Esophagus (tissue), 2 donors: Measurements from ENCODE around the gene RIPOR3. TPM values are rescaled to one million over a fixed set of nuclear protein-coding genes. Genes with fewer than 3 reads are reported as not detected.

Experiments used
- H3K27ac ChIP-seq, 2 donors: one replicate each; pipeline ENCODE4 v1.5.1; 2013; ENCODE audit warnings: low read depth in 2 of 2, mild to moderate bottlenecking in 2 of 2, inconsistent platforms in 1 of 2, low read length in 1 of 2, moderate library complexity in 1 of 2
- H3K27me3 ChIP-seq, 2 donors: one replicate each; pipeline ENCODE4 v1.6.1; 2013; ENCODE audit warnings: low read length in 2 of 2, control low read depth in 1 of 2, mild to moderate bottlenecking in 1 of 2; ENCODE audit not compliant: insufficient read depth in 2 of 2, control insufficient read depth in 1 of 2
- H3K36me3 ChIP-seq, 2 donors: one replicate each; pipeline ENCODE4 v1.6.1; 2013; ENCODE audit warnings: low read length in 1 of 2; ENCODE audit not compliant: control insufficient read depth in 2 of 2, insufficient read depth in 2 of 2
- H3K4me1 ChIP-seq, 2 donors: one replicate each; pipeline ENCODE4 v1.6.1; 2013; ENCODE audit warnings: low read length in 1 of 2; ENCODE audit not compliant: control insufficient read depth in 2 of 2, insufficient read depth in 2 of 2
- H3K4me3 ChIP-seq, 2 donors: one replicate each; pipeline ENCODE4 v1.5.1; 2013; ENCODE audit warnings: low read length in 2 of 2, mild to moderate bottlenecking in 2 of 2, low read depth in 1 of 2, moderate library complexity in 1 of 2
- H3K9me3 ChIP-seq, 2 donors: one replicate each; pipeline ENCODE4 v1.6.1; 2013; ENCODE audit warnings: mild to moderate bottlenecking in 2 of 2, low read depth in 1 of 2, low read length in 1 of 2, moderate library complexity in 1 of 2; ENCODE audit not compliant: control insufficient read depth in 2 of 2, insufficient read depth in 1 of 2
- WGBS, 2 donors: extraction: QIAGEN DNeasy Blood & Tissue Kit; methylation state at CpG; one replicate each; pipeline ENCODE4 v1.1.7; 2013; 5-methylcytosine and 5-hydroxymethylcytosine counted together
- polyA plus RNA-seq, 2 donors: library from polyadenylated mRNA; stranded (reverse); fragments of 200-250 nt; gene quantifications; one replicate each; pipeline ENCODE4 v1.2.3, GENCODE V29; 2013
- donor health status: healthy with polysubstance abuse.
- donor health status: Bipolar disorder and iron deficiency.

RIPOR3 gene
- polyA plus RNA-seq, 2 donors = 2.6 to 5.2 TPM

GRCh38 chr20:50692552-50692933 is 1.2 kb upstream of the RIPOR3 start:
- Histone ChIP-seq H3K27me3 (no peaks in the 10 kb centered on the region), H3K4me3 (no peak overlapping the region), H3K9me3 (no peaks in the 10 kb centered on the region), H3K4me1 (peaks cover 3 to 4% of the 10 kb centered on the region in 2 donors), H3K27ac (no peak overlapping the region), H3K36me3 (no peaks in the 10 kb centered on the region)
- 75 to 83% methylated on average over 2 of the region's 2 CpGs for WGBS, 2 donors

GRCh38 chr20:50691573-50692551 is 520 bp upstream of the RIPOR3 start:
- peak overlapping the region in 1 of 2 donors; percentile 4 for H3K27ac ChIP-seq
- peak overlapping the region in 1 of 2 donors; percentile 15 for H3K4me3 ChIP-seq
- 42 to 43% methylated on average over 23 of the region's 23 CpGs for WGBS, 2 donors

DNA sequence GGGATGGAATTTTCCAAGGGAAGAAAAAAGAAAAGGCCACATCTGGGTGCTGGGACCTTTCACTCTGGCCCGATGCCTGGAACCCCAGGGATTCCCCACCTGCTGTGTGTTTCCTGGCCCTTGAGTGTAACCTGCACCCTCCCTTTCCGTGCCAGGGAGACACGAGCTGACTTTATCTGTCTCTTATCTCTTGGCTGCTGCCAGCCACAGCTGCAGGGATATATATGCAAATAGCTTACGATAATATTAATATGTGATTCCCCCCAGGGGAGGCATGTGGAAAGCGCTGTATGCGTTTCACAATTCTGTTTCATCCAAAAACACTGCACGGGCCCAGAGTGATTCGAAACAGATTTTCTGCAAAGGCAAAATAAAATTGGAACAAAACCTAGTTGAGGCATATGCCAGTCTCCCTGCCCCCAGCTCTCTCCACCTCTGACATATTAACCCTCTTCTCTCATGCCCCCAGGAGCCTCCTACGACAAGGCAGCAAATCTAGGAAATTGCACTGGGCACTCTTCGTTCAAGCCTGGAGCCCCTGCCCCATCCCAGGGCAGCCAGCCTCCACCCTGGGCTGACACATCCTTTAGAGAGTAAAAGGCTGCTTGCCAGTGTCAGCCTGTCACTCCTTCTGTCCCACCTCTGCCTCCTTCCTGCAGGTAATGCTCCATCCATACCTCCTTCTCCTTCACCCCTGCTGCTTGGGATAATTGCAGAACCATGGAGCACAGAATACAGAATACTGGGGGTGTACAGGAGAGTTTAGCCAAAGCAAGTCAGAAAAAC is 1.3 kb downstream of the RIPOR3 start:
- Histone ChIP-seq H3K9me3 (no peaks in the 10 kb centered on the region), H3K27ac (peak overlapping the region in 1 of 2 donors; percentile 19), H3K27me3 (no peaks in the 10 kb centered on the region), H3K4me3 (peak overlapping the region in 1 of 2 donors; percentile 21), H3K4me1 (peaks cover 3 to 4% of the 10 kb centered on the region in 2 donors), H3K36me3 (no peaks in the 10 kb centered on the region)
- WGBS, 2 donors = 31 to 41% methylated on average over 10 of the region's 10 CpGs

More at GRCh38 chr20:50691573-50692551, 520 bp upstream of the RIPOR3 start:
- H3K27me3 ChIP-seq = no peaks in the 10 kb centered on the region
- no peaks in the 10 kb centered on the region for H3K36me3 ChIP-seq
- peaks cover 3 to 4% of the 10 kb centered on the region in 2 donors for H3K4me1 ChIP-seq
- H3K9me3 ChIP-seq = no peaks in the 10 kb centered on the region

DNA sequence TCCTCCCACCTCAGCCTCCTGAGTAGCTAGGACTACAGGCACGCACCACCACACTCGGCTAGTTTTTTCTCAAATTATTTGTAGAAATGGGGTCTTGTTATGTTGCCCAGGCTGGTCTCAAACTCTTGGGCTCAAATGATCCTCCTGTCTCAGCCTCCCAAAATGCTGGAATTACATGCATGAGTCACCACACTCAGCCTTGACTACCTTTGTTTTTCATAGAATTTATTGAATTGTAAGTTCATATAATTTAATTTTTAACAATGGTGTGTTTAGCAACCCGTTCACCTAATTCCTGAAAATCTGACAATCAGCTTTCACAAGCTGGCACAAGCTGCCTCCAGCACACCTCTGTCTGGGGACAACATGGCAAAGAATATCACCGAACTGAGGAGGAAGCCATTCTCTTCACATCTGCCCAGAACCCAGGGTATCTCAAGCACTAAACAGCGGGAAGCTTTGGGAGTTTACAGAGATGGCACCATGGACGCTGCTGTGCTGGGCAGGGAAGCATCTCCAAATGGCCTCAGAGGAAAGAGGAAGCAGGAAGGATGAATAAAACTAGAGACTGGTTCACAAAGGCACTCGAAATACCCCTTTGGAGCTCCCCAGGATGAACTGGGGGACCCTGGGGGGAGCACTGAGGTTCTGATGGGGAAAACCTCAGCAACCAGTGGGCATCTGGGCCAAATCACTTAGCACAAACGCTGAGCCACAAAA is 2.9 kb downstream of the RIPOR3 start:
- Histone ChIP-seq H3K36me3 (no peaks in the 10 kb centered on the region), H3K4me1 (peaks cover 3 to 4% of the 10 kb centered on the region in 2 donors), H3K9me3 (no peaks in the 10 kb centered on the region), H3K4me3 (no peak overlapping the region), H3K27ac (no peak overlapping the region), H3K27me3 (no peaks in the 10 kb centered on the region)
- 84 to 87% methylated on average over 8 of the region's 8 CpGs for WGBS, 2 donors

- WGBS, 2 donors = 81 to 89% methylated on average over 10 of the region's 10 CpGs
- Histone ChIP-seq H3K27me3 (no peaks in the 10 kb centered on the region), H3K4me3 (no peak overlapping the region), H3K9me3 (no peaks in the 10 kb centered on the region), H3K36me3 (no peaks in the 10 kb centered on the region), H3K4me1 (peaks cover 3 to 4% of the 10 kb centered on the region in 2 donors), H3K27ac (no peak overlapping the region)
These were observed 4.5 kb downstream of the RIPOR3 start for GRCh38 chr20:50686821-50687220.

GRCh38 chr20:50683570-50683969 is 7.8 kb downstream of the RIPOR3 start:
- no peak overlapping the region for H3K4me3 ChIP-seq
- no peaks in the 10 kb centered on the region for H3K36me3 ChIP-seq
- no peaks in the 10 kb centered on the region for H3K27me3 ChIP-seq
- no peak overlapping the region for H3K27ac ChIP-seq
- 88 to 95% methylated on average over 6 of the region's 6 CpGs for WGBS, 2 donors
- no peaks in the 10 kb centered on the region for H3K9me3 ChIP-seq
- H3K4me1 ChIP-seq = no peaks in the 10 kb centered on the region

DNA sequence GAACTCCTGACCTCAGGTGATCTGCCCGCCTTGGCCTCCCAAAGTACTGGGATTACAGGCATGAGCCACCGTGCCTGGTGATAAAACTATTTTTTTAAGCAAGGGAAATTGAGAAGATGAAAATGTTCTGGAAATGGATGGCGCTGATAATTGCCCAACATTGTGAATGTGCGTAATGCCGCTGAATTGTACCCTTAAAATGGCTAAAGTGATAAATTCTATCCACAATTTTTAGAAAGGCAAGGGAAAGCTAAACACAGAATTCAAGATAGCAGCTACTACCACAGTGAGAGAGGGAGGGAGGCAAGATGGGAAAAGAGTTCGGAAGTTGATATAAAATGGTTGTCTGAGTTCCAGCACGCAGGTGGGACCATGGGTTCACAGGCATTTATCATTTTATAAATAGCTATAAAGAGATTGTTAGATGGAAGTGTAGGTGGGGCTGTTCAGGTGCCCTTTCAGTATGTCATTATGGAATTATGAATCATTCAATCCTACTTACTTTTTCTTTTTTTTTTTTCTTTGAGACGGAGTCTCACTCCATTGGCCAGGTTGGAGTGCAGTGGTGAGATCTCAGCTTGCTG is 8.3 kb downstream of the RIPOR3 start:
- H3K9me3 ChIP-seq = no peaks in the 10 kb centered on the region
- H3K36me3 ChIP-seq = no peaks in the 10 kb centered on the region
- no peak overlapping the region for H3K27ac ChIP-seq
- 72 to 90% methylated on average over 7 to 8 of the region's 8 CpGs for WGBS, 2 donors
- no peaks in the 10 kb centered on the region for H3K27me3 ChIP-seq
- H3K4me1 ChIP-seq = no peaks in the 10 kb centered on the region
- no peak overlapping the region for H3K4me3 ChIP-seq

DNA sequence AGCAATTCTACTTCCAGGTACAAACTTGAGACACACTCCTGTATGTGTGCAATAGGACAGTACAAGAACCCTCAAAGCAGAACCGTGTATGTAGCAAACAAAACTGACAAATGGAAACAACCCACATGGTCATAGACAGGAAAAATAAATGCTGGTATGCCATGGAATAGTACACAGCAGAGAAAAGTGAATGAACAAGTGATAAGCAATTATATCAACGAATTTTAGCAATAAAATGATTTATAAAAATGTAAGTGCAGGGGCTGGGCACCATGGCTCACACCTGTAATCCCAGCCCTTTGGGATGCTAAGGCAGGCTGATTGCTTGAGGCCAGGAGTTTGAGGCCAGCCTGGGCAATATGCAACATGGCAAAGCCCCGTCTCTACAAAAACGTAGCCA is 9.3 kb downstream of the RIPOR3 start:
- Histone ChIP-seq H3K9me3 (no peaks in the 10 kb centered on the region), H3K4me1 (no peaks in the 10 kb centered on the region), H3K36me3 (no peaks in the 10 kb centered on the region), H3K27me3 (no peaks in the 10 kb centered on the region), H3K4me3 (no peak overlapping the region), H3K27ac (no peak overlapping the region)
- WGBS, 2 donors = 79 to 81% methylated on average over 4 of the region's 4 CpGs
